ENCODE data around the gene CARD6. TPM values are rescaled to one million over a fixed set of nuclear protein-coding genes. Genes with fewer than 3 reads are reported as not detected.

The CARD6 gene
- total and polyA plus RNA-seq, 2 of the 13 experiments (the other 11 are each of a cell fraction or from before 2014, with no cell fraction given): 0.33 to 1.4 TPM

GRCh38 chr5:40834849-40835787 lies 6.0 kb upstream of the CARD6 start, which contains the start of gene RPL37 (continued):
- TF ChIP-seq ZNF687 (CRISPR knock-in tag; IDR thresholded peaks at IDR 0.05): peak; percentile 98
- peak; percentile 97 for TF ChIP-seq GATAD1 (CRISPR knock-in tag; IDR thresholded peaks at IDR 0.05)
- no peak for TF ChIP-seq EZH2 (conservative IDR thresholded peaks at IDR 0.05; ENCODE audit: low read depth, low read length)
- no peak for TF ChIP-seq CEBPB (IDR thresholded peaks at IDR 0.05; ENCODE audit: borderline replicate concordance, low read depth, low read length)
- peak; percentile 94 for TF ChIP-seq TGIF2 (CRISPR knock-in tag; IDR thresholded peaks at IDR 0.05)
- TF ChIP-seq SSRP1 (CRISPR knock-in tag; IDR thresholded peaks at IDR 0.05): no peak; the same call in none of the 2 replicates
- no peak for TF ChIP-seq RAD51 (IDR thresholded peaks at IDR 0.05; ENCODE audit: borderline replicate concordance)
- peak; percentile 52; the same call in 1 of the 2 replicates for TF ChIP-seq ZBTB21 (CRISPR knock-in tag; IDR thresholded peaks at IDR 0.05)
- TF ChIP-seq SP2 (CRISPR knock-in tag; IDR thresholded peaks at IDR 0.05): peak; percentile 84
- TF ChIP-seq RXRB (CRISPR knock-in tag; IDR thresholded peaks at IDR 0.05; ENCODE audit: borderline replicate concordance): peak; percentile 91
- peak; percentile 85 for TF ChIP-seq TBL1XR1 (IDR thresholded peaks at IDR 0.05; ENCODE audit: borderline replicate concordance, low read length, partially characterized antibody)
- peak; percentile 97 for TF ChIP-seq POLR2AphosphoS2 (IDR thresholded peaks at IDR 0.05; ENCODE audit: low read depth, low read length)
- no peak; the same call in 1 of the 2 replicates for TF ChIP-seq SNAPC2 (CRISPR knock-in tag; IDR thresholded peaks at IDR 0.05)
- no peak for TF ChIP-seq ZNF557 (CRISPR knock-in tag; IDR thresholded peaks at IDR 0.05)
- TF ChIP-seq KDM1A (CRISPR knock-in tag; IDR thresholded peaks at IDR 0.05): no peak
- peak; percentile 93; the same call in 1 of the 2 replicates for TF ChIP-seq THAP9 (CRISPR knock-in tag; IDR thresholded peaks at IDR 0.05; ENCODE audit: borderline replicate concordance)
- TF ChIP-seq GPBP1L1 (CRISPR knock-in tag; IDR thresholded peaks at IDR 0.05): no peak
- peak; percentile 97 for TF ChIP-seq ZNF501 (CRISPR knock-in tag; IDR thresholded peaks at IDR 0.05)
- TF ChIP-seq CREB1 (IDR thresholded peaks at IDR 0.05): peak; percentile 80
- TF ChIP-seq CREB1 (CRISPR knock-in tag; IDR thresholded peaks at IDR 0.05): peak; percentile 81
- TF ChIP-seq HDAC1 (CRISPR knock-in tag; IDR thresholded peaks at IDR 0.05): peak; percentile 93
- TF ChIP-seq ZNF329 (CRISPR knock-in tag; IDR thresholded peaks at IDR 0.05; ENCODE audit: low read depth): peak; percentile 56; the same call in 1 of the 2 replicates
- peak; percentile 100 for TF ChIP-seq KMT2A (CRISPR knock-in tag; IDR thresholded peaks at IDR 0.05)
